HG02588 (cell line): ENCODE measurements around the gene HACL1.
A peak's percentile ranks its signal among the peaks of the same experiment; 100 is the strongest.
"Not testable (repeated sequence)": the region's sequence is repeated elsewhere in the genome, so short reads cannot be mapped to it uniquely, and the experiment has no call there.

Experiments
- ATAC-seq: cut with Tn5 transposase; IDR thresholded peaks from one replicate; pipeline ENCODE4 v1.9.1; 2021; ENCODE audit warnings: mild to moderate bottlenecking, moderate library complexity; ENCODE audit not compliant: unreplicated experiment

Gene HACL1

GRCh38 chr3:15630646-15631350 lies 29.4 kb upstream of the HACL1 start:
- ATAC-seq: peak; percentile 49

- ATAC-seq: peak; percentile 95
Observed at GRCh38 chr3:15629860-15630597, 28.7 kb upstream of the HACL1 start.

GRCh38 chr3:15628967-15629366 lies 27.6 kb upstream of the HACL1 start:
- no peak for ATAC-seq

GRCh38 chr3:15623535-15624440 lies 22.4 kb upstream of the HACL1 start:
- ATAC-seq: no peak

GRCh38 chr3:15619659-15620464 lies 18.5 kb upstream of the HACL1 start:
- not testable (repeated sequence) for ATAC-seq

GRCh38 chr3:15616053-15616452 lies 14.7 kb upstream of the HACL1 start:
- no peak for ATAC-seq

- ATAC-seq: no peak
Observed at GRCh38 chr3:15614958-15615357, 13.6 kb upstream of the HACL1 start.

- ATAC-seq: no peak
Observed at GRCh38 chr3:15612001-15612400, 10.6 kb upstream of the HACL1 start.

- ATAC-seq: no peak
Observed at GRCh38 chr3:15611018-15611417, 9.6 kb upstream of the HACL1 start.

- ATAC-seq: no peak
Observed at GRCh38 chr3:15610082-15610759, 8.9 kb upstream of the HACL1 start.

GRCh38 chr3:15606434-15606891 lies 5.1 kb upstream of the HACL1 start:
- no peak for ATAC-seq

GRCh38 chr3:15604584-15604983 lies 3.2 kb upstream of the HACL1 start:
- not testable (repeated sequence) for ATAC-seq

- ATAC-seq: not testable (repeated sequence)
Observed at GRCh38 chr3:15602816-15603215, 1.4 kb upstream of the HACL1 start.

GRCh38 chr3:15602146-15602536 lies 772 bp upstream of the HACL1 start:
- ATAC-seq: peak; percentile 7

GRCh38 chr3:15601046-15601398 lies 347 bp downstream of the HACL1 start:
- peak; percentile 5 for ATAC-seq

GRCh38 chr3:15595955-15596354 lies 5.4 kb downstream of the HACL1 start:
- ATAC-seq: no peak

- ATAC-seq: no peak
Observed at GRCh38 chr3:15592968-15593367, 8.4 kb downstream of the HACL1 start.

- ATAC-seq: no peak
Observed at GRCh38 chr3:15591928-15592327, 9.4 kb downstream of the HACL1 start.

GRCh38 chr3:15591242-15591641 lies 10.1 kb downstream of the HACL1 start:
- ATAC-seq: no peak
